Measurements from ENCODE around the gene DENND2C. TPM values are rescaled to one million over a fixed set of nuclear protein-coding genes. Genes with fewer than 3 reads are reported as not detected.

DENND2C gene
- total and polyA plus RNA-seq, 5 donors from 2014 or later = 0.11 to 2.2 (median 0.51) TPM; not detected in 1

DNA sequence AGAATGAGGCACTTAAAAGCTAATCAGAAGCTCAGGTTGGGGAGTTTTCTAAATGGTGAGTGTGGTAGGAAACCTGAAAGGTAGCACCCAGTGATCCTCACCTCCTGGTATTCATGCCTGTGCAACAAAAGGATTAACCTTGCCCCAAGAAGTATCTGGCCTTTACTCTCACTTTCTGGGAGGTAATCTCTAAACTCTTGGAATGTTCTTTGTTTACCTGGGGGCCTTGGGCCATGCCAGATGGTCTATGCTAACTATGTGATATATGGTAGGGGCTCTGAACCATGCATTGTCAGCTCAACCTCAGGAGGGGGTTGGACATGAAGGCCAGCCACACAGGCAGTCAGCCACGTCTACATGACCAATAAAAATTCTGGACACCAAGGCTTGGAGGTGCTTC, 134.4 kb downstream of the DENND2C start:
- Histone ChIP-seq H3K4me3 (ENCODE audit: low read depth, low read length) (no peak overlapping the region), H3K36me3 (ENCODE audit: control insufficient read depth, insufficient read depth, low read length) (no peaks in the 10 kb centered on the region), H3K4me1 (ENCODE audit: control insufficient read depth, insufficient read depth, low read length, poor library complexity, severe bottlenecking) (no peaks in the 10 kb centered on the region), H3K9me3 (ENCODE audit: control insufficient read depth in 2 of 2, low read length in 2 of 2) (no peaks in the 10 kb centered on the region), H3K27ac (ENCODE audit: insufficient read depth, low read length, poor library complexity, severe bottlenecking) (no peak overlapping the region), H3K27me3 (ENCODE audit: control insufficient read depth, insufficient read depth, low read length) (no peaks in the 10 kb centered on the region)
- ATAC-seq (ENCODE audit: low read depth in 2 of 2) (no peak), DNase-seq (no peak)
- Mint-ChIP-seq H3K27ac (no peak overlapping the region), H3K9me3 (peaks cover 0 to 3% (median 0%) of the 10 kb centered on the region in 7 donors), H3K4me3 (no peak overlapping the region), H3K4me1 (no peaks in the 10 kb centered on the region), H3K36me3 (no peaks in the 10 kb centered on the region), H3K27me3 (peaks cover 7% of the 10 kb centered on the region)

Other genes with a start within 250 kb of the DENND2C start
- 56.6 TPM for gene TRIM33, start 158.8 kb downstream of the DENND2C start, total RNA-seq
- 10 to 100 TPM; 27.7 to 34.7 (median 30.7) TPM for gene TRIM33, start 158.8 kb downstream of the DENND2C start, polyA plus RNA-seq
- gene BCAS2, start 88.4 kb downstream of the DENND2C start, total RNA-seq = 114 TPM
- 100 to 1,000 TPM in 3 of 4 donors, 10 to 100 TPM in 1; 97.4 to 125 (median 110) TPM for gene BCAS2, start 88.4 kb downstream of the DENND2C start, polyA plus RNA-seq
- gene AMPD1, start 25.5 kb upstream of the DENND2C start, total RNA-seq = 0.69 TPM
- not detected for gene AMPD1, start 25.5 kb upstream of the DENND2C start, polyA plus RNA-seq
- gene NRAS, start 46.7 kb upstream of the DENND2C start, total RNA-seq = 33.6 TPM
- gene NRAS, start 46.7 kb upstream of the DENND2C start, polyA plus RNA-seq = 10 to 100 TPM; 25.4 to 35.8 (median 27.6) TPM
- 641 TPM for gene CSDE1, start 87.9 kb upstream of the DENND2C start, total RNA-seq
- 100 to 1,000 TPM; 363 to 395 (median 367) TPM for gene CSDE1, start 87.9 kb upstream of the DENND2C start, polyA plus RNA-seq
- gene SIKE1, start 110.6 kb upstream of the DENND2C start, total RNA-seq = 51.3 TPM
- gene SIKE1, start 110.6 kb upstream of the DENND2C start, polyA plus RNA-seq = 10 to 100 TPM; 28.0 to 39.3 (median 34.6) TPM
- gene SYCP1, start 184.8 kb upstream of the DENND2C start, total RNA-seq = not detected
- gene SYCP1, start 184.8 kb upstream of the DENND2C start, polyA plus RNA-seq = not detected

All from CD4-positive, CD25-positive, alpha-beta regulatory T cell (primary cell).